GM18858 (cell line): ENCODE data around the gene ZNF616.
"Not testable (repeated sequence)": the region's sequence is repeated elsewhere in the genome, so short reads cannot be mapped to it uniquely, and the experiment has no call there.

Source experiments
- ATAC-seq: cut with Tn5 transposase; IDR thresholded peaks from one replicate; pipeline ENCODE4 v1.9.1; 2021; ENCODE audit not compliant: unreplicated experiment

The ZNF616 gene

DNA sequence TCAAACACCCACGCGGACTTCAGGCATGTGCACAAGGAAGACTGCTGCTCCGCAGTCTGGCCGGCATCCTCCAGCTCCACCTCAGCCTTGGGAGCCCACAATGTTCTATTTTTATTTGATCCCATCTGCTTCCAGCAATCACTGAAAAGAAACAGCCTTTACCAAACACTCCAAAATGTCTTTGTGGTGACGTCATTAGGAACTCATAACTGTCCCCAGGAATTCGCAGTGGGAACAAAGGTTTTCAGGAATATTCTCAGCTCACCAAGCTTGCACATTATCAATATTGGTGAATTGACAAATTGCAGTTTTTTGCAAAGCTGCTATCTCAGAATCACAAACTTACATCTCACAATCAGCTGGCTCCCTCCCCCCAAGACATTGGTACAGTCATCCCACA is 29.0 kb downstream of the ZNF616 start:
- ATAC-seq, result no peak

DNA sequence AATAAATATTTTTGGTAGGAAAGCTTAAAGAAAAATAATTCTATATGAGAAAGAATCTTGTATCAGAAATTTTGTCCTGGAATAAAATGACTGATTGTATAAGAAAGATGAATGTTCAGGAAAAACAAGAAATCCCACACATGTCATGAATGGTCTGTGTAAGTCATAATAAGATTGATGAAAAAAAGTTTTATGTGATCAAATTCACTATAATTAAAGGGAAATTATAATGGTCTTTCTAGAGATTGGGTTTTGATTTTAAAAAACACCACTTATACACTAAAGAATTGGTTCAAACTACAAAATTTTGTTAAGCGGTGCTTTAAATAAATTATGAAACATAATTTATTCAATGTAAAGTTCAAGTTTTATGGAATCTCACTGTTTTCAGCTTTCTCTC is 37.0 kb downstream of the ZNF616 start:
- ATAC-seq, result no peak

DNA sequence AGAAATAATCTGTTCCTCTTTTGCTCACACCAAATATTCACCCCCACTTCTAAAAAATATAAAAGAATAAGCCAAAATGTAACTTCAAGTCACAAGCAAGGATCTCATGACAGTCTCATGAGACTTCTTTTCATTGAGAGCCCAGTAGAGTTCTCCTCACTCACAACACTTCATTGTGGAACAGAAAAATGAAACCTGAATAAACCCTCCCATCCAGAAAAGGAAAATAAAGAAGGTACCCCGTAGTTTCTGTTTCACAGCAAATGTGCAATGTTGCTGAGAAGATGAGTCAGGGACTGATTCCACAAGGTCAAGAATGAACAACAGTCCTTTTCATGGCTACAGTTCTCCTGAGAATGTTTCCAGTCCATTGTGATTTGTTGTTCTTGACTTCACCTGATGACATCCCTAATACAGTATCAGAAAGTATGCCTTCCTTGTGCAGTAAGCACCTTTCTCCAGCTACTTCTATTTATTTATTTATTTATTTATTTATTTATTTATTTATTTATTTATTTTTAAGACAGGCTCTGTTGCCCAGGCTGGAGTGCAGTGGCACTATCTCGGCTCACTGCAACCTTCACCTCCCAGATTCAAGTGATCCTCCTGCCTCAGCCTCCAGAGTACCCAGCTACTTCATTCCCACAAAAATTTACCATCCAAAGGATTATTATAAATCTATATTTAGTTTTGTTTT is 37.7 kb downstream of the ZNF616 start:
- ATAC-seq, result no peak

DNA sequence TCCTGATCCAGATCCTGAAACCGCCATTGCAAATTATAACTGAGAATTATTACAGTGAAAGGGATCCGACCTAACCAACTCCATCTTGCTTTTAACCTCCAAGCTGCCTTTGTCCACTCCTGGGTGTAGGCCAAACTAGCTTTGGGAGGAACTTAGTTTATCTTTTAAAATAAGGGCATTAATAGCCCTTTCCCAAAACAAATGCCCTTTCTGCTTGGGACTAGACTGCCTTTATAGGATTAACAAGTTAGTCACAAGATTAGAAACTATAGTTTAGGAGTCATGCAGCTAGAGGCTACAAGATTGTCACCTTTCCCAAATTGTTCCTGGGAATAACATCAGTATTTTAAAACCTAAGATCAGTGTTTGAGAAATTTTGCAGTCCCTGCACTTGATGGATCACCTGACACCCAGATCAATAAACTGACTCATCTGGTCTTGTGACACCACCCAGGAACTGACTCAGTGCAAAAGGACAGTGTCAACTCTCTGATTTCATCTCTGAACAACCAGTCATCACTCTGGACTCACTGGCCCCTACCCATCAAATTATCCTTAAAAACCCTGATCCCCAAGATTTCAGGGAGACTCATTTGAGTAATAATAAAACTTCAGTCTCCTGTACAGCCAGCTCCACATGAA is 40.1 kb downstream of the ZNF616 start:
- ATAC-seq, result no peak

DNA sequence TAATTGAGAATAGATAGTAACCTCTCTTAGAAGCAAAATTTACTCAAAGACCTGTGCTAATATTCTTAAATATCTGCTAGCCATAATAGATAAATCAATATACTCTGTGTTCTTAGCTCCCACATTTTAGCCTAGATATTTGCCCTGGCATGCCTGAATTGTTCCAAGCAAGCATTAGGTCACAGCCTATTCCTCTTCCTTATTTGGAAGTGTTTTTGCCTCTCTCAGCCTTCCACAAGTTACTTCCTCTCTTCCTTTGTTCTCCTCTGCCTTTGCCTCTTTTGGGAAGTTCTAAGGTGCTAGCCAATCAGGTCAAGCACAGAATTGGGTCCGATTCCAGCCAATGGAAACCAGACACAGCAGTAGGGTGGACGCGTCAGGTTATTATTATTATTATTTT is 43.3 kb downstream of the ZNF616 start:
- not testable (repeated sequence) for ATAC-seq

DNA sequence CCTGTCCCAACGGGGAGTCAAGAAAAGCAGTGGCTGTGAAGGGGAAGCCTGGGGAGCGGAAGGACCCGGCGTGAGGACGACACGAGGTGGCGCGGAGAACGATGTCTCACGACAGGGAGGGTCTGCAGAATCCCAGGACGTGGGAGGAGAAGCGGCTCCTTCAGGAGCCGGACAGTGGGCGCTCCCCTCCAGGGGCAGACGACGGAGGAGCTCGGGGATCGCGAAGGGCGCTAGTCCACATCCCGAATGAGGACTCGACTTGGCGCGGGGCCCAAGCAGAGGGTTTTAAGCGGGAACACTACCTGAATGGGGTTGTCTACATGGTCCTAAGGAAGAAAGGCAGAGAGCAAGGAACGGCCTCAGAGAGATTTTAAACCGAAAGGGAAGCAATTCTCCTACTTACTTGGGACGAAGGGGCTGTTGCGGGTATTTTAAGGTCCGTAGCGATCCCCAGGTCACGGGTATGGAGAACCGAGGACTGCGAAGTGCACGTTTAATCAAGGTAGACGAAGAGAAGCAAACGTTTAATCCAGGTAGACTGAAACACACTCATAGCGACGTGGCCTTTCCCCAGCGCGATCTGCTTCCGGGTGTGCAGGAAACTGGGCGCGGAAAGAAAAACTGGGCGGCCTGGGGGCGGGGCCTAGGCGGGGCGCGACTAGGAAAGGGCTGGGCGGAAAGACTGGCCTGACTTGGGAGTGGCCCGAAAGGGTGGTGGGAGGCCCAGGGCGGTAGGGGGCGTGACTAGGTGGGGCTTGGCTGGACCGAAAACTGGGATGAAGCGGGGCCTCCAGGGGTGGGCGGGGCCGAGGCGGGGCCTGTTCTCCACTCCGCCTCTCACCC is 44.3 kb downstream of the ZNF616 start, which contains the start of gene ZNF841:
ZNF841 (minus strand) TSS at position 594 of the 843 bp plus-strand sequence. CDS start 10,964 bp downstream, outside the sequence.
- no peak for ATAC-seq

DNA sequence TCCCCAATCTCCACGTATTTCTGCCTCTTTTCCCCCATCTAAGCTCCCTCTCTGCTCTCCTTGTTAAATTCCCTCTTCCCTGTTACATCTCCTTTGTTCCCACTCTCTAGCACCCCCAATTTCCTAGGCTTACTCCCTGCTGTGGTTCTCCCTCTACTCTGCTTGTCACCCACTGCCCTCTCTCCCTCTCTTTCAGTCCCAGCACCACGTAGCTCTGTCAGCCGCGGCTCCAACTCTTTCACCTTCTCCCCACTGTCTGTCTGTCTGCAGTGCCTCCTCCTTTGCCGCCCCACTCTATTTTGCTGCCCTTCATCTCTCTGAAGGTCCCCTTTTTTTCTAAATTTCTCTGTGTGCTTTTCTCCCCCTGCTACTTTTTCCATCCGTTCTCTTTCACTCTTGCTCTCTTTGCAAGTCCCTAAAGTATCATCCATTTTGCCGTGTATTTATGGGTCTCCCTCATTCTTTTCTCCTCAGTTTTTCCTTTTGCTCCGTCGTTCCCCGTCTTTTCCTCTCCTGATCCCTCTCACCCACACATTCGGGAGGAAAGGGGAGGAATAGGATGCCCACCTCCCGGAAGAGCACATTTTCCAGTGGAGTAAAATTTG is 45.1 kb downstream of the ZNF616 start:
- ATAC-seq, result no peak

DNA sequence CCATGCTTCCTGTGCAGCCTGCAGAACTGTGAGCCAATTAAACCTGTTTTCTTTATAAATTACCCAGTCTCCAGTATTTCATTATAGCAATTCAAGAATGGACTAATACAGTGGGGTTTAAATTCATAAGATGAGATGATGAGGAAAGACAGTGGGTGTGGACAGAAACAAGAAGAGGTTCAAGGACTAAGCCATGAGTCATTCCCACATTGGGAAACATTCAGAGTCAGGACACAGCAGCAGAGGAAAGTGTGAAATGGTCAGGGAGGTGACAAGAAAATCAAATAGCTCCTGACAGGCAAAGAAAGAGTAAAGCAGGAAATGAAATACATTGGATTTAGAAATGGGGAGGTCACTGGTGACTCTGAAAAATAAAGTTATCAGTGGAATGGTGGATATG is 53.3 kb downstream of the ZNF616 start:
- ATAC-seq, result no peak

DNA sequence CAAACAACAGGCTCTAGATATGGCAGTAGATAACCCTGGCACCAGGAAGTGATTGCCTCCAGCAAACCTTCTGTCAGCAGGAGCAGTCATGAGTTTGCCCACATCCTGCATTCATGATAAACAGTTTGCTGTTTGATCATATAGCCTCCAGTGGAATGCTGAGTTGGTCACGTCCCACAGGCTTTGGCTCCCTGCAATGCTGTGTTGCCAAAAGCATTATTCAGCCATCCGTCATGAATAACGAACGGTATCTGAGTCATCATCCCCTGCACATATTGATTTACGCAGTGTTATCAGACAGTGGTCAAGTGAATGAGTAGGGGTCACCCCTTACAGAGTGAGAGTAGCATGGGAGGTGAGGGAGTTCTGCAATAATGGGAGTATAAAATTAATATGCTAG is 69.2 kb downstream of the ZNF616 start:
- ATAC-seq, result no peak

DNA sequence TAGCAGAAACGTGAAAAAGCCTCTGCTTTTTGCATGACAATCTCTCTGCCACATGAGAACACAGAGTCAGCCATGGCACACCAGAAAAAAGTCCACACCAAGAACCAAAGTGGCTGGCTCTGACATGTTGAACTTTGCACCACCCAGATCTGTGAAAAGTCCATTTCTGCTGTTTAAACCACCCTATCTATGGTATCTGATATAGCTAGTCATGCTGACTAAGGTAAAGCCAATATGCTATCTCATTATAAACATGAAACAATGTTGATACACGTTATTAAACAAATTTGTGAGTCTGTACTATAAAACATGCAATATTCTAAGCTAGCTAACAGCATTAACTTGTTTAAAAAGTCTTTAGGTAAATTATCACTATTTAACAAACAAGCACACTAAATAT is 70.1 kb downstream of the ZNF616 start:
- no peak for ATAC-seq

DNA sequence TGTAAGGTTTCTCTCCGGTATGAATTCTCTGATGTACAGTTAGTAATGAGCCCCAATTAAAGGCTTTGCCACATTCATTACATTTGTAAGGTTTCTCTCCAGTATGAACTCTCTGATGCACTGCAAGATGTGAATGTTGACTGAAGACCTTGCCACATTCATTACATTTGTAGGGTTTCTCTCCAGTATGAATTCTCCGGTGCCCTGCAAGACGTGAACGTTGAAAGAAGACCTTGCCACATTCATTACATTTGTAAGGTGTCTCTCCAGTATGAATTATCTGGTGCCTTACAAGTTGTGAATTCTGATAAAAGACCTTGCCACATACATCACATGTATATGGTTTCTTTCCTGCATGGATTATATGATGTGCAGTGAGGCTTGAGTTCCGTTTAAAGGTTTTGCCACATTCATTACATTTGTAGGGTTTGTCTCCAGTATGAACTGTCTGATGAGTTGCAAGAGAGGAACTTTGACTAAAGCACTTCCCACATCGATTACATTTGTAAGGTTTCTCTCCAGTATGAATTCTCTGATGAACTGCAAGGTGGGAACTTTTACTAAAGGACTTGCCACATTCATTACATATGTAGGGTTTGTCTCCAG is 73.4 kb downstream of the ZNF616 start:
- ATAC-seq, result no peak

DNA sequence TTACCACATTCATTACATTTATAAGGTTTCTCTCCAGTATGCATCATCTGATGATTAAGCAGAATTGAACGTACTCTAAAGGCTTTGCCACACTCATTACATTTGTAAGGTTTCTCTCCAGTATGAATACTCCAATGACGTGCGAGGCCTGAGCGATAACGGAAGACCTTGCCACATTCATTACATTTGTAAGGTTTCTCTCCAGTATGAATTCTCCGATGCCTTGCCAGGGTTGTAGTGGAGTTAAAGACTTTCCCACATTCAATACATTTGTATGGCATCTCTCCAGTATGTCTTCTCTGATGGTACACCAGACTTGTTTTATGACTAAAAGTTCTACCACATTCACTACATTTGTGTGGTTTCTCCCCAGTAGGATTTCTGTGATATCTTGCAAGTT is 74.3 kb downstream of the ZNF616 start:
- no peak for ATAC-seq
